GM19240 (cell line): Measurements from ENCODE around the gene NECTIN1.

Experiments used
- DNase-seq: peaks from one replicate; pipeline ENCODE4 v3.0.0; 2011; ENCODE audit warnings: low spot score; ENCODE audit not compliant: insufficient read length

The NECTIN1 gene

GRCh38 chr11:119694334-119694733 is 34.7 kb downstream of the NECTIN1 start:
- DNase-seq = no peak

DNA sequence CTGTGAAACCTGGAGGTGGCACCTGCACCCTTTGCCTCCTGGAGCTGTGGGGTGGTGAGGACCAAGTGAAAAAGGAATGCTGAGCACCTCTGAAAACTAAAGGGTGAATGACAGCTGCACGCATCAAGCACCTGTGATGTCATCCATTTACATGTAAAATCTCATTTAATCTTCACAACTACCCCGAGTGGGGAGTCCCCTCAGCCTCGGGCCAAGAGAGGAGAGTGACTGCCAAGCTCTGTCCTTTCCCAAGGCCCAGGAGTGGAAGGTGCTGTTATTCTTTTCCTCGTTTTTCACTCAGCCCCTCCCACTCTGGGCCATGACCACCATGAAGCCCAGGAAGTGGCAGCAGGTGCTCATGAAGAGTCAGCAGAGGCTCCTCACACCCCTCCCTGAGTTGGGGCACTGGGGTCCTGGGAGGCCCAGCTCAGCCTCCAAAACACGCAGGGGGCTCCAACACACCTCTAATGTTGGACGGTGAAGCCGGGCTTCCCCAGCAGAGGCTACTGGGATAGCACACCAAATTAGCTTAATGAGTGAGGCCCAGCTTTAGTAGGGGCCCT is 35.7 kb downstream of the NECTIN1 start:
- no peak for DNase-seq

DNA sequence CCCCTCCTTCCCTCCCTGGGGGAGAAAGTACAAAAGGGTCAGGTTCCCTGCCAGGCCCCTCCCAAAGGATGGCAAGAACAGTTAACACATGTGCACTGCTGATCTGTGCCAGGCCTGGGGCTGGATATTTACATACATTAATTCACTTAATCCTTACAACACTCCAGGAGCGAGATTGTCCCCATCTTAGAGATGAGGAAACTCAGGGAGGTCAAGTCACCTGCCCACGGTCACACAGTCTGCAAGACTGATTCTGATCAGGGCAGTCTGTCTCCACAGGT is 36.5 kb downstream of the NECTIN1 start:
- DNase-seq = no peak

DNA sequence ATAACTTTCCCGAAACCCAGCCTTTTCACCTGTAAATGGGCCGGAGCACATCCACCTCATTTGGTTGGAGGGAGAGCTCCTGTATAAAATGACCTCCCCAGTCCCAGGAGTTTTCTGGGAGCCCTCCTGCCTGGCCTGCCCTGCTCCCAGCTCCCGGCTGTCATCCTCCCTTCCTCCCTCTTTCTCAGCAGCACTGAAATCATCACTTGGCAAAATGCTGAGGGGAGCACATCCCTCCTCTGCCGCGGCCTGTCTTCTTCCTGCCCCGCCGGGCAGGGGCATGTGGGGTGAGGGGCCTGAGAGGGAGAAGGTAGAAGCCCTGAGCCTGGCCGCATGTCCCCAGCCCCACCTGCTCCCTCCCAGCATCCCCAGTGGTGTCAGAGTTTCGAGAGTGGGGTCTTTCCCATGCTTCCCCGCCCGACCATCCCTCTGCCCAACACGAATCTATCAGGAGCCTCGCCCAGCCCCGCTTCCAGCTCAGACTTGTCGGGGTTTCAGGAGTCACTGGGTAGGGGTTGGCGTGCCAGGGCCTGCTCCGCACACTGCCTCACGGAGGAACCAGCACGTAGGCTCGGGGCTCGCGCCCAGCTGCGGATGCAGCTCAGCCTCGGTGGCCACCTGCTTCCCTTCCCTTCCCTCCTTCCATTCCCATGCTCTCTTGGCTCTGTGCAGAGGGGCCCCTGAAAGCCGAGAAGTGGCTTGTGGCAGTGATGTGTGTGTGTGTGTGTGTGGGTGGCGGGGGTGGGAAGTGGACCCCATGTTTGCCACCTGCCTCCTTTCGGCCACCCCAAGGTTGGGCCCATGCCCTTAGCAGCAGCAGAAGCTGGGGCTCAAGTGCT is 37.1 kb downstream of the NECTIN1 start:
- no peak for DNase-seq

GRCh38 chr11:119691020-119691666 is 37.9 kb downstream of the NECTIN1 start:
- no peak for DNase-seq

DNA sequence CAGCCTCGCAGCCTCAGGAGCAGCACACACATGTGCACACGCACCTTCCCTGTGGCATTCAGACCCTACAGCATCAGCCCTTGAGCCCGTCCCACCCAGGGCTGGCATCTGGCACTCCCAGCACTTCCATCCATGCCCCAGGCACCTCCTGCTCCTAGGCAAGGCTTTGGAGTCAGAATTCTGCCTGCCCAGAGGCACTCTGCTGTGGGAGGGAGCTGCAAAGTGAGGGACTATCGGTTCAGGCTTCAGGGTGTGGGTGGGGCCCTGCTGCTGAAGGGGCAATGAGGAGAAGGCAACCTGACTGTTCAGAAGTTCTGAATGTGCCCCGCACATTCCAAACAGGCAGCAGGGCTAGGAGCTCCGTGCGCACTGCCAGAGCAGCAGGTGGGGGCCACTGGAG is 39.7 kb downstream of the NECTIN1 start:
- no peak for DNase-seq

DNA sequence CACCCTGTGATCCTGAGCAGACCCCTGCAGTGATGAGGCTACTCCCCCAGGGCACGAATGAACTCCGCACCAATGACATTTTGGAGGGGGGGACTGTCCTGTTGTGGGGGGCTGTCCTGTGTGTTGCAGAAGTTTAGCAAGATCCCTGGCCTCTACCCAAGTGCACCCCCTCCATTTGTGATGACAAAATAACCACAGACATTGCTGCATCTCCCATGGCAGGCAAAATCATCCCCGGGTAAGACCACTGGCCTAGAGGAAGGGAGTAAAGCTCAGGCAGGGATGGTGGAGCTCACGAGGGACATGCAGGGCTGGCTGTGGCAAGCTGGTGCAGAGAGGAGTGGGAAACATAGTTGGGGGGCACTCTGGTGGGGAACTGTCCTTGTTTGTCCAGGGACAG is 40.6 kb downstream of the NECTIN1 start:
- no peak for DNase-seq

DNA sequence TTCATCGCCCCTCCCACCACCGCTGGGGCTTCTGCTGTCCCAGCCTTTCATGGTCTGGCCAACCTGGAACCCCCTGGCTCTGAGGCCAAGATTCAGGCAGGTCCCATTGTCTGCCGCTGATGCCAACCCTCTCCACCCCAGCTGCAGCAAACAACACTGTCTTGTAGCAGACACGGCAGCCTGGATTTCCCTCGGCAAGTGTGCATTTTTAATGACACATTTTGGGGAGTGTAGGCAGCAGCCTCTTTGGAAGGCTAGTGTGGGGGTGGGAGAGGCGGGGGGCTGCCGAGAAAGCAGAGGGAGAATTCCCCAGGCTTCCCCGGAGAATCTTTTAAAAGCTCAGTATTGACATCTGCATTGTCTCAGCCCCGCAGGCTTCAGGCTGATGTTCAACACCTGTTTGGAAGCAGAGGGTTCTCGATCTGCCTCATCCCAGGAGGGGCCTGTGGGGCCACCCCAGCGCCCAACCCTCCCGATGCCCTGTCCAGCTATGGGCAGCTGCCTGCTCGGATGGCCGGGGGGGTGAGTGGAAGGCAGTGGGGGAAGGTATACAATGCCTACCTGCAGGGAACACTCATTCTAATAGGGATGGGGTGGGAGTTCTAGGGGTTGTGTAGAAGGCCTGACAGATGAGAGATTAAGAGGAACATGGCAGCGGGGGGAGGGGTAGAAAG is 41.5 kb downstream of the NECTIN1 start:
- no peak for DNase-seq

- no peak for DNase-seq
Measured at GRCh38 chr11:119686177-119686882, 42.7 kb downstream of the NECTIN1 start.

- no peak for DNase-seq
Measured at GRCh38 chr11:119685111-119685746, 43.8 kb downstream of the NECTIN1 start.

DNA sequence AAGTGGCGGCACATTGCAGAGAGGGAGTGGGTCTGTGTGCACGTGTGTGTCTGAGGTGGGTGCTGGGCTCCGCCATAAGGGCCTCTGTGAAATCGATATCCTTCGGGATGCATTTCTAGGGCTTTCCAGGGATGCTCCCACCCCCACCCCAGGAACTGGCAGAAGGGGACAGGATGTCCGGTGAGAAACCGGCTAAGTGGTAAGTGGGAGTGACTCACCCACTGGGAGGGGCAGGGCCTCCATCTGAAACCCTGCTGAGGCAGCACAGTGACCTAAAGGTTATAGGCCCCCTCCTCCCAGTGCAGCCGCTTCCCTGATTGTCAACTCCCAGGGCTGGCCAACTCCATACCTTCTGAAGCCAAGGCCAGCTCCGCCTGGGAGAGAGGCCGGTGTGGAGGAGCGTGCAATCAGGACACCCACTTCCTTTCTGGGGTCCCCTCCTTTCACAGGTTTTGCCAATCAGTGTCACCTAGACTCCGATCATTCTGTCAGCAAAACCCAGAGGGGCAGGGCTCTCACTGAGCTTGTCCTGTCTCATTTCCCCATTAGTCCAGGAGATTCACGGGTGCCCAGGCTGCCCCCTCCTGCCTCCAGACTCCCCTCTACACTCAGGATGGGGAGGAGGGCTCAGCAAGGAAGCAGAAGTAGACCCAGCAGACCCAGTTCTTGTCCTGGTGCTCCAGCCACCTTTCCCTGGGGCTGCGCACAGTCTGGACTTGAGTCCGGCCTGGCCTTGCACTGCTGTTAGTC is 44.5 kb downstream of the NECTIN1 start:
- no peak for DNase-seq

GRCh38 chr11:119683783-119684182 is 45.2 kb downstream of the NECTIN1 start:
- DNase-seq = no peak

DNA sequence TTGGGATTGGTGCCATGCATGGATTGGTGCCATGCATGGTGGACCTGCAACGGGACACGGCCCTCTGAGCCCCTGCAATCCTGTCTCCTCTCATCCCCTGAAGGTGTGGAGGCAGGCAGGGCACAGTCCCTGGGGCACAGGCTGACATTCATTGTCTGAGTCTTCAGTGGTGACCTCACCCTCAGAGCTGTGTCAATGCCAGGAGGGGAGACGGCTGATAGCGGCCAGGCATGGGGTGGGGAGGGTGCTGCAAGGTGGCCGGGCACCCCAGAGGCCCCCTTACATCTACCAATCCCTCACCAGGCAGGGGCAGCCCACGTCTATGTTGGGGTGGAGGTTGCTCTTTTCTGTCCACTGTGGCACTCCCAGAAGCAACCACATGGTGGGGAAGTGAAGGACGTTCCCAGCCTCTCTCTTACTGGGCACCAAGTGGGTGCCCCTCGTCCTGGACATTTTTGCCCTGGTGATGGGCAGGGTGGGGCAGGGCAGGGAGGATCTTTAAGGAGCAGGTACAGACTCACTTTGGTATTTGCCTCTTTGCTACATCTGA is 47.6 kb downstream of the NECTIN1 start:
- DNase-seq = no peak

- no peak for DNase-seq
Measured at GRCh38 chr11:119680541-119681360, 48.2 kb downstream of the NECTIN1 start.

- no peak for DNase-seq
Measured at GRCh38 chr11:119679346-119679745, 49.7 kb downstream of the NECTIN1 start.

DNA sequence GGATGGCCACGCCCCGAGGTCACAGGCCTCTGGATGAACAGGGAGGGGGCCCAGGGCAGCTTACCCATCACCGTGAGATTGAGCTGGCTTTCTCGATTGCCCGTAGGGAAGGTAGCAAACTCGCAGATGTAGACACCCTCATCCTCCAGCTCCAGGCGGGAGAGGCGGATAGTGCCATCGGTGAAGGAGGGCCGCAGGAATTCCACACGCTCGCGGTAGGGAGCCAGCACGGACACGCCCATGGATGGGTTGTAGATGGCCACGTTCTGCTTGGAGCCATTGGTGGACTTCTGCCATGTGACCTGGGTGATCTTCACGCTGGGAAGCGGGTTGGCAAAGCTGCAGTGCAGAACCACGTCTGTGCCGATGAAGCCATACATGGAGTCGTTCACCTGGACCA is 50.6 kb downstream of the NECTIN1 start:
- no peak for DNase-seq

DNA sequence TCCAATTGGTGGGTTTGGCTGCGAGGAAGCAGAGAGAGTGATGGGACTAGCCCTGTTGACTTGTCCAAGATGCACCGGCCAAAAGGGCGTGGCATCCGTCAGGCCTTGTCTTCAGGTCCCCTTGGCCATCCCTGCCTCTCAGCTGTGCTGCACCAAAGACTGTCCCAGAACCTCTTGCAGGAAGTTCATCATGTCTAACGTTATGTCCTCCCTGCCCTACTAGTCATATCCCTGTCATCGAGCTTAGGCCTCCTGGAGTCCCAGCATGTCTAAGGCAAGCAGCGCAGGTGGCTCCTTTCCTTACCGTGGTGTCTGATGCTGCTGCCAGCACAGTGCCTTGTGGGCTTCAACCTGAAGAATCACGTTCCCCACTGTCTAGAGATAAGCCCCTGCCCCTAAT is 51.2 kb downstream of the NECTIN1 start:
- DNase-seq = no peak

DNA sequence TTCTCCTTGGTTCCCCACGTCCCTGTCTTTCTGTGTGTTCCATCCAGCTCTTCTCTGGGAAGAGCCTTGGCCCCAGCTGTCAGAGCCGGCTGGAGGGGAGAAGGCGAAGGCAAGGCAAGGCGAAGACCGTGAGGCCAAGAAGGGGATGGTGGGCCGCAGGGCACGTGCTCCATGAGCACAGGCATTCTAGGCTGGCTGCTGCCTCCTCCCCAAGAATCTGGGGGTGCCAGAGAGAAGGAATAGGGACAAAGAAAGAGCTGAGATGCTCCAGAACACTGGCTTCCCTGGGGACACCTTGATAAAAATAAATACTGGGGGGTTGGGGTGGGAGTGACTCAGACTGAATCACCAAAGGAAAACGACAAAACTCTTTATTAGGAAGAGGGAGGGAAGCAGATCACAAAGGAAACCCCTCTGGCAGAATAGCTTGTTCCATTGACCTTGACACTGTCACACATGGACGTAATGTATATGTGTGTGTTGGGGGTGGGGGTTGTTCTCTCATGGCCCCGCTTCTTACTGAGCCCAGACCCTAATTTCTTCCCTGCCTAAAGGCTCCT is 52.5 kb downstream of the NECTIN1 start:
- DNase-seq = no peak

DNA sequence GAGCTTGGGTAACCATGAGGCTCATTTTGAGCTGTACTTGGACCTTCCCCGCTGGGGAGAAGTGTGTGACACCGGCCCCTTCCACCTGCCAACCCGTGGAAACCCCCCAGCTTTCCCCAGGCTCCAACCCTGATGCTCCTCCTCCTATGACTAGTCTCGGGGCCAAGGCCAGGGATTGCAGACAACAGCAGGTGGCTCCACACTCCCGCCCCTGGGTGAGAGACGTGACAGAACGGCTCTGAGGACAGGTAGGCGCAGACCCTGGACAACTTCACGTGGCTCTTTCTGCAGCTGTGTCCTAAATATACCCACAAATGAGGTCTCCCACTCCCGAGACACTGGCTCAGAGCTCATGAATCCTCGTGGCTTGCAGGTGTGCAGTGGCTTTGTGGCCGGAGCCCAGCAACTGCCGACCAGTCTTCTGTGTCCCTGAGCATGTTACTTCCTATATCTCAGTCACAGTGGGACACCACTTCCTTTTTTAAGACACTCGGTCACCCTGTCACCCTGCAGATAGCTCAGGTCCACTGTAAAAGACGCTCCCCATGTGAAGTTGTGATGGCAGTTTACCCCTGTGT is 55.2 kb downstream of the NECTIN1 start:
- DNase-seq = peak; percentile 68
